ENCODE data around the gene ENAH. TPM values are rescaled to one million over a fixed set of nuclear protein-coding genes. Genes with fewer than 3 reads are reported as not detected.

ENAH gene
- total RNA-seq, 1 experiment from 2014 or later = 285 TPM

GRCh38 chr1:225678545-225678944, 25.6 kb upstream of the ENAH start:
- no peaks in the 10 kb centered on the region for H3K36me3 Mint-ChIP-seq (ENCODE audit: insufficient read depth in 1 of 3, low read depth in 3 of 3)
- Histone ChIP-seq H2BK5ac (ENCODE audit: insufficient read length, low read length) (no peak overlapping the region), H3K23ac (ENCODE audit: insufficient read length, low read depth, low read length) (no peak overlapping the region), H3K9me3 (ENCODE audit: control insufficient read depth, low read depth, low read length) (no peaks in the 10 kb centered on the region), H3K4me1 (ENCODE audit: insufficient read depth, low read length) (no peaks in the 10 kb centered on the region; the same call in 1 of the 2 replicates), H3K27ac (ENCODE audit: insufficient read length, low read depth, low read length) (no peak overlapping the region), H2BK20ac (ENCODE audit: low read depth, low read length, poor library complexity, severe bottlenecking) (no peak overlapping the region), H3K79me1 (ENCODE audit: insufficient read depth, low read depth, low read length, poor library complexity, severe bottlenecking) (no peaks in the 10 kb centered on the region), H2AFZ (ENCODE audit: low read length) (no peak overlapping the region), H3K56ac (ENCODE audit: insufficient read length, low read depth, low read length) (no peak overlapping the region), H2BK120ac (ENCODE audit: low read depth, low read length, poor library complexity, severe bottlenecking) (no peak overlapping the region), H2AK5ac (ENCODE audit: insufficient read length, low read length) (no peak overlapping the region), H4K20me1 (ENCODE audit: control insufficient read depth, insufficient read depth, insufficient read length) (no peaks in the 10 kb centered on the region), H4K8ac (replicated peaks; ENCODE audit: insufficient read length, low read depth, low read length) (no peak overlapping the region), H4K5ac (ENCODE audit: insufficient read length, low read depth, low read length) (no peak overlapping the region), H3K27me3 (ENCODE audit: insufficient read depth, low read length) (no peaks in the 10 kb centered on the region), H3K18ac (ENCODE audit: insufficient read length, low read depth, low read length) (no peak overlapping the region), H2BK12ac (ENCODE audit: insufficient read length, low read depth, low read length) (no peak overlapping the region), H3K9ac (ENCODE audit: extremely low read depth, insufficient read length, low read length) (no peak overlapping the region), H2BK15ac (ENCODE audit: low read depth, low read length) (no peak overlapping the region), H3K23me2 (ENCODE audit: insufficient read length, low read depth, low read length, poor library complexity, severe bottlenecking) (peaks cover 5% of the 10 kb centered on the region), H3K4ac (ENCODE audit: low read depth, low read length) (no peak overlapping the region), H3K79me2 (ENCODE audit: insufficient read depth, low read length) (no peaks in the 10 kb centered on the region), H3K4me2 (ENCODE audit: insufficient read depth, insufficient read length, low read length) (no peak overlapping the region), H3K14ac (ENCODE audit: insufficient read depth, low read length) (no peak overlapping the region), H3T11ph (ENCODE audit: low read length) (no peak overlapping the region), H4K91ac (ENCODE audit: insufficient read length, low read depth, low read length) (no peak overlapping the region)
- no CpG with 5 or more reads among the region's 2 CpGs for WGBS (ENCODE audit: extremely low coverage, insufficient read length, low lambda C conversion rate)
- H3K9me3 Mint-ChIP-seq = no peaks in the 10 kb centered on the region
- DNase-seq = no peak
- no peak overlapping the region for H3K27ac Mint-ChIP-seq
- peaks cover 13 to 15% of the 10 kb centered on the region in 2 experiments for H3K4me1 Mint-ChIP-seq
- TF ChIP-seq CTCF (conservative IDR thresholded peaks at IDR 0.05) = no peak
- H3K4me3 Mint-ChIP-seq = no peak overlapping the region
- peaks cover 20% of the 10 kb centered on the region for H3K27me3 Mint-ChIP-seq (ENCODE audit: low read depth)
